CD4-positive, alpha-beta T cell treated with Interleukin-4 for 4 hours (primary cell): Measurements from ENCODE around the gene RERE.

Source experiments
- DNase-seq: peaks from one replicate; pipeline ENCODE4 v3.0.0-alpha.2; 2020

Gene RERE

GRCh38 chr1:8563944-8564537, 253.4 kb downstream of the RERE start:
- no peak for DNase-seq

GRCh38 chr1:8562881-8563865, 254.3 kb downstream of the RERE start:
- DNase-seq, result no peak

- DNase-seq, result no peak
Measured at GRCh38 chr1:8562222-8562621, 255.2 kb downstream of the RERE start.

GRCh38 chr1:8560611-8561544, 256.6 kb downstream of the RERE start:
- peak; percentile 71 for DNase-seq

GRCh38 chr1:8560035-8560434, 257.4 kb downstream of the RERE start:
- DNase-seq, result no peak

- DNase-seq, result no peak
Measured at GRCh38 chr1:8555582-8555981, 261.9 kb downstream of the RERE start.

GRCh38 chr1:8554956-8555534, 262.4 kb downstream of the RERE start:
- DNase-seq, result no peak

- no peak for DNase-seq
Measured at GRCh38 chr1:8552820-8553397, 264.5 kb downstream of the RERE start.

GRCh38 chr1:8551613-8552489, 265.6 kb downstream of the RERE start:
- DNase-seq, result no peak

- no peak for DNase-seq
Measured at GRCh38 chr1:8551057-8551456, 266.4 kb downstream of the RERE start.

- no peak for DNase-seq
Measured at GRCh38 chr1:8547791-8548190, 269.6 kb downstream of the RERE start.

- DNase-seq, result peak; percentile 42
Measured at GRCh38 chr1:8545078-8545477, 272.4 kb downstream of the RERE start.

- no peak for DNase-seq
Measured at GRCh38 chr1:8544644-8545043, 272.8 kb downstream of the RERE start.

GRCh38 chr1:8543965-8544364, 273.5 kb downstream of the RERE start:
- no peak for DNase-seq

GRCh38 chr1:8541961-8542521, 275.4 kb downstream of the RERE start:
- no peak for DNase-seq

GRCh38 chr1:8540971-8541370, 276.5 kb downstream of the RERE start:
- DNase-seq, result no peak

GRCh38 chr1:8540261-8540941, 277.0 kb downstream of the RERE start:
- DNase-seq, result no peak

GRCh38 chr1:8539683-8540082, 277.8 kb downstream of the RERE start:
- DNase-seq, result no peak

GRCh38 chr1:8538502-8538901, 278.9 kb downstream of the RERE start:
- DNase-seq, result no peak

- DNase-seq, result no peak
Measured at GRCh38 chr1:8537991-8538390, 279.4 kb downstream of the RERE start.
